ENCODE measurements around the gene FUT2. TPM values are rescaled to one million over a fixed set of nuclear protein-coding genes. Genes with fewer than 3 reads are reported as not detected.
A peak's percentile ranks its signal among the peaks of the same experiment; 100 is the strongest.

The FUT2 gene
- total and polyA plus RNA-seq, 3 donors from 2014 or later: 0.12 to 0.47 (median 0.20) TPM

DNA sequence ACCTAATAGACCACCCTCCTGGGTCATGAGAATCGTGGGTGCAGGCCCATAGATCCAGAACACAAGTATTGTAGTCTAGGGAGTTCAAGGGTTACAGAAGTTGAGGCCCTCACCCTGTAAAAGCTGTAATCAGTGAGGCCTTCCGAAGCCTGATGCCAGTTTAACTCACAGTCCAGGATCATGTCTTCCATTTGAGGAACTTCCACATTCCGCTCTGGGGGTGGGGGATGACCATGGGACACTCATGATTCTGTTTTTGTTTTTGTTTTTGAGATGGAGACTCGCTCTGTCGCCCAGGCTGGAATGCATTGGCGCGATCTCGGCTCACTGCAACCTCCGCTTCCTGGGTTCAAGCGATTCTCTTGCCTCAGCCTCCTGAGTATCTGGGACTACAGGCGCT is 46.3 kb downstream of the FUT2 start:
- H3K9me3 ChIP-seq: no peaks in the 10 kb centered on the region
- intact Hi-C loops (cut with DNase I; ENCODE audit: low total_unique reads): no loop called here
- no peak for DNase-seq
- 83 to 91% methylated on average over 5 to 11 of the region's 11 CpGs for WGBS, 2 donors
- no peaks in the 10 kb centered on the region for H3K36me3 ChIP-seq (ENCODE audit: low read depth, missing control alignments)
- TF ChIP-seq, protein P1, sequence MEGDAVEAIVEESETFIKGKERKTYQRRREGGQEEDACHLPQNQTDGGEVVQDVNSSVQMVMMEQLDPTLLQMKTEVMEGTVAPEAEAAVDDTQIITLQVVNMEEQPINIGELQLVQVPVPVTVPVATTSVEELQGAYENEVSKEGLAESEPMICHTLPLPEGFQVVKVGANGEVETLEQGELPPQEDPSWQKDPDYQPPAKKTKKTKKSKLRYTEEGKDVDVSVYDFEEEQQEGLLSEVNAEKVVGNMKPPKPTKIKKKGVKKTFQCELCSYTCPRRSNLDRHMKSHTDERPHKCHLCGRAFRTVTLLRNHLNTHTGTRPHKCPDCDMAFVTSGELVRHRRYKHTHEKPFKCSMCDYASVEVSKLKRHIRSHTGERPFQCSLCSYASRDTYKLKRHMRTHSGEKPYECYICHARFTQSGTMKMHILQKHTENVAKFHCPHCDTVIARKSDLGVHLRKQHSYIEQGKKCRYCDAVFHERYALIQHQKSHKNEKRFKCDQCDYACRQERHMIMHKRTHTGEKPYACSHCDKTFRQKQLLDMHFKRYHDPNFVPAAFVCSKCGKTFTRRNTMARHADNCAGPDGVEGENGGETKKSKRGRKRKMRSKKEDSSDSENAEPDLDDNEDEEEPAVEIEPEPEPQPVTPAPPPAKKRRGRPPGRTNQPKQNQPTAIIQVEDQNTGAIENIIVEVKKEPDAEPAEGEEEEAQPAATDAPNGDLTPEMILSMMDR (IDR thresholded peaks at IDR 0.05): no peak
- no peak for TF ChIP-seq POLR2A (IDR thresholded peaks at IDR 0.05)
- H3K4me3 ChIP-seq: no peak overlapping the region
- H3K4me1 ChIP-seq: peaks cover under 1% of the 10 kb centered on the region
- H3K27ac ChIP-seq: no peak overlapping the region
- H3K27me3 ChIP-seq: no peaks in the 10 kb centered on the region

DNA sequence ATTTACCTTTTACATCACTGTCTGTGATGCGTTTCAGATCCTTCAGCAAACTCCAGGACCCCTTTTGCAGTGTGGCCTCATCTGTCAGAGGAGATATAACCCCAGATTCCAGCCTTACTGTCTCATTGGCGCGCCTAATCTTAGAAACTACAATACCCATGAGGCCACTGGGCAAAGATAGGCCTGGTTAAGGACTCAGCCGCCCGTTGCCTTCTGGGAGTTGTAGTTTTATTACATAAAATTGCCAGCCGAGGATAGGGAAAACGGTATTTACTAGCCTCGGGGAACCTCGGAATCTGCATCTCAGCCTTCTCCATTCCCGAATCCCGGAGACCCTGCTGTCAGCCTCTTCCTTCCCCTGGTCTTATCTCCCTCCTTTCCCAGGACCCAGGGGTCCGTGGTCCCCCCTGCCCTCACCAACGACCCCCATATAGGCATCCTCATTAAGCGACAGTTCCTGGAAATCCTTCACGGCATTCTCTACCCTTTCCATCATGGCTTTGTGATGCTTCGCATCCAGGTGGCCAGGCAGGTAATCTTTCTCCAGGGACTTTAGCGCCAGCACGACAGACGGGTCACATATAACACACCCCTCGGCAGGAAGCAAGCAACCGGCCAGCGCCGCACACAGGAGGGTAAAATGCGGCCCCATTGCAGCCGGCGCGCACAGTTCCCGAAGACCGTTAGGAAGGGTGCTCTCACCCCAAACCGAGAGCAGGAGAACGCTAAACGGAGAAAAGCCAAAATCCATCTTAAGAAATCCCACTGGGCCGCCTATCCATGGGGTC is 49.6 kb downstream of the FUT2 start:
- Histone ChIP-seq H3K4me3 (peak overlapping the region; percentile 1 to 18), H3K27ac (no peak overlapping the region), H3K4me1 (peaks cover 13% of the 10 kb centered on the region), H3K9me3 (no peaks in the 10 kb centered on the region), H3K27me3 (no peaks in the 10 kb centered on the region), H3K36me3 (ENCODE audit: low read depth, missing control alignments) (no peaks in the 10 kb centered on the region)
- WGBS, 2 donors: 16 to 17% methylated on average over 28 to 33 of the region's 33 CpGs
- peak; percentile 91 for DNase-seq
- TF ChIP-seq, protein P1 (IDR thresholded peaks at IDR 0.05): no peak
- no peak for TF ChIP-seq POLR2A (IDR thresholded peaks at IDR 0.05)
- intact Hi-C loops (cut with DNase I; ENCODE audit: low total_unique reads): no loop called here

DNA sequence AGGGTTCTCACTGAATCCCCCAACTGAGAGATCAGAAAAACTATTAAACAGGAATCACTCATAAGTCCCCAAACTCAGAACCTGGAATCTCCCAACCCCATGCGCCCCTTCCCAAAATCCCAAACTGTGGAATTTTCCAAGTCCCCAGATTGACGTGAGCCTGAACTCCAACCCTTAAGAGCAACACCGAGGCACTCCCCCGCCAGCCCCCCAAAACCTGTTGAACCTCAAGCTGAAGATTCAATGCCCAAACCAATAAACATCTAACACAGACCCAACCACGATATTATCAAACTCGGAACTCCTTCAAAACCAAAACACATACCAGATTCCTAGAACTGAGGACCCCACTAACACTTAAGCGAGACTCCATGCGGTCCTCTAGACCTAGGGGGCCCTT is 50.3 kb downstream of the FUT2 start:
- DNase-seq: no peak
- H3K36me3 ChIP-seq (ENCODE audit: low read depth, missing control alignments): no peaks in the 10 kb centered on the region
- TF ChIP-seq, protein P1 (IDR thresholded peaks at IDR 0.05): no peak
- H3K27ac ChIP-seq: peak overlapping the region; percentile 86 to 87
- H3K4me1 ChIP-seq: peaks cover 13% of the 10 kb centered on the region
- H3K4me3 ChIP-seq: peak overlapping the region; percentile 58 to 66
- H3K27me3 ChIP-seq: no peaks in the 10 kb centered on the region
- WGBS, 2 donors: 54 to 62% methylated on average over 8 of the region's 8 CpGs
- intact Hi-C loops (cut with DNase I; ENCODE audit: low total_unique reads): no loop called here
- no peaks in the 10 kb centered on the region for H3K9me3 ChIP-seq

DNA sequence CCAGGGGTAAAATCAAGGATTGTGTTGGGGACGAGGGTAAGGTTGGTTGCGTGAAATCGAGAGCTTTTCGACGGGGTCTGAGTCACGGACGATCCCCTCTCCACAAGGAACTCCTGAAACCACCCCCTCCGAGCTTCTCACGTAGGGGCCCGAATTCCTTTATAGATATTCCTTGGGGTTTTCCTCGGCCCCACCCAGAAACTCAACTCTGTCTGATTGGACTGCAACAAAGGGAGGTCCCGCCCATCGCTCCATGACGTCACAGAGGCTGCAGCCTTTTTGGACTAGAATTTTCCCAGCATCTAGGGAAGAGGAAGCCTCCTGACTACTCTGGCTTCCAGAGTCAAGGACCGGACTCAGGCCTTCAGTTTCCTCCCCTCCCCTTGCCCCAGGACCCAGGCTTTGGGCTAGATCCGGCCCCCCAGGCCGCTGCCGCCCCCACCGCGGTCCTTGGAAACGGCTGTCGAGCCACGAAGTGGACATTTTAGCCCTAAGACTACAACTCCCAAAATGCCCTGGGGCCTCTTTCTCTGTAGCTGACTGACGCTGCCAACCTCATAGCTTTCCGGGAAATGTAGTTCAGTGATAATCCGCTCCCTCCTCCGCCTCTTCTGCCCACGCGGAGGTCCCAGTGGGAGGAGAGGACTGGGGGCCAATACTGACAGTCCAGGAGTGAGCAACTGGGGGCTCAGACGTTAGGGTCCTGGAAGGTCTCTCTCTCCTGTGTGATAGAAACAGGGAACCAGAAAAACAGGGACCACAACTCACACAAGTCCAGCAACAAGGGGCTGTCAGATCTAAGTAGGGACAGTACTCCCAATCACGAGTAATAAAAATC is 51.2 kb downstream of the FUT2 start, which contains the start of gene IZUMO1:
TSS of gene IZUMO1 (minus strand) at position 172 of the 838 bp plus-strand sequence. CDS start 1,050 bp downstream, outside the sequence.
- 5 to 9% methylated on average over 18 to 31 of the region's 31 CpGs for WGBS, 2 donors
- H3K27ac ChIP-seq: peak within 1 kb of the TSS; percentile 86 to 87
- no peaks in the 10 kb centered on the region for H3K36me3 ChIP-seq (ENCODE audit: low read depth, missing control alignments)
- peaks cover 13% of the 10 kb centered on the region for H3K4me1 ChIP-seq
- intact Hi-C loops (cut with DNase I; ENCODE audit: low total_unique reads): no loop called here
- TF ChIP-seq, protein P1 (IDR thresholded peaks at IDR 0.05): no peak
- TF ChIP-seq POLR2A (IDR thresholded peaks at IDR 0.05): no peak
- DNase-seq: peak; percentile 94
- no peaks in the 10 kb centered on the region for H3K9me3 ChIP-seq
- H3K27me3 ChIP-seq: no peaks in the 10 kb centered on the region
- peak within 1 kb of the TSS; percentile 58 to 66 for H3K4me3 ChIP-seq
